Smooth muscle cell of the brain vasculature (primary cell): ENCODE results near the gene TCF7L1.
"Not testable (repeated sequence)": the region's sequence is repeated elsewhere in the genome, so short reads cannot be mapped to it uniquely, and the experiment has no call there.

Experiments
- DNase-seq: peaks from one replicate; pipeline ENCODE4 v3.0.0-alpha.2; 2012; ENCODE audit warnings: low read depth, low spot score

The TCF7L1 gene

GRCh38 chr2:85183076-85183475, 49.9 kb downstream of the TCF7L1 start:
- DNase-seq: no peak

GRCh38 chr2:85183479-85183878, 50.3 kb downstream of the TCF7L1 start:
- no peak for DNase-seq

- no peak for DNase-seq
These were observed 51.0 kb downstream of the TCF7L1 start for GRCh38 chr2:85184231-85184630.

- no peak for DNase-seq
These were observed 51.8 kb downstream of the TCF7L1 start for GRCh38 chr2:85184990-85185389.

GRCh38 chr2:85185431-85185940, 52.3 kb downstream of the TCF7L1 start:
- no peak for DNase-seq

GRCh38 chr2:85187069-85187468, 53.9 kb downstream of the TCF7L1 start:
- DNase-seq: no peak

- no peak for DNase-seq
These were observed 55.7 kb downstream of the TCF7L1 start for GRCh38 chr2:85188852-85189251.

GRCh38 chr2:85189606-85190270, 56.5 kb downstream of the TCF7L1 start:
- no peak for DNase-seq

GRCh38 chr2:85191157-85191556, 58.0 kb downstream of the TCF7L1 start:
- DNase-seq: no peak

GRCh38 chr2:85194780-85195480, 61.7 kb downstream of the TCF7L1 start:
- DNase-seq: no peak

GRCh38 chr2:85195956-85196355, 62.8 kb downstream of the TCF7L1 start:
- DNase-seq: no peak

GRCh38 chr2:85199698-85200097, 66.5 kb downstream of the TCF7L1 start:
- DNase-seq: no peak

- no peak for DNase-seq
These were observed 76.7 kb downstream of the TCF7L1 start for GRCh38 chr2:85209887-85210286.

- no peak for DNase-seq
These were observed 77.3 kb downstream of the TCF7L1 start for GRCh38 chr2:85210511-85210910.

GRCh38 chr2:85211606-85212005, 78.4 kb downstream of the TCF7L1 start:
- not testable (repeated sequence) for DNase-seq

GRCh38 chr2:85212841-85213240, 79.6 kb downstream of the TCF7L1 start:
- no peak for DNase-seq

GRCh38 chr2:85213404-85213803, 80.2 kb downstream of the TCF7L1 start:
- DNase-seq: no peak

GRCh38 chr2:85213901-85214512, 80.8 kb downstream of the TCF7L1 start:
- no peak for DNase-seq

- DNase-seq: no peak
These were observed 81.9 kb downstream of the TCF7L1 start for GRCh38 chr2:85215081-85215447.

- DNase-seq: peak; percentile 60
These were observed 82.5 kb downstream of the TCF7L1 start for GRCh38 chr2:85215448-85216401.

GRCh38 chr2:85216927-85217326, 83.7 kb downstream of the TCF7L1 start:
- no peak for DNase-seq
